Measurements from ENCODE around the gene ZC3H15. TPM values are rescaled to one million over a fixed set of nuclear protein-coding genes. Genes with fewer than 3 reads are reported as not detected.
A peak's percentile ranks its signal among the peaks of the same experiment; 100 is the strongest.

ZC3H15 gene
- total RNA-seq, 1 donor from 2014 or later, result 73.1 TPM

- Mint-ChIP-seq H3K4me3 (no peak overlapping the region), H3K36me3 (ENCODE audit: low read depth) (peaks cover 3% of the 10 kb centered on the region), H3K27me3 (ENCODE audit: low read depth) (no peaks in the 10 kb centered on the region), H3K9me3 (no peaks in the 10 kb centered on the region), H3K4me1 (peaks cover 10% of the 10 kb centered on the region), H3K27ac (ENCODE audit: unreplicated experiment) (no peak overlapping the region)
- no peak for DNase-seq (ENCODE audit: low read depth, low spot score)
- TF ChIP-seq, protein P1, sequence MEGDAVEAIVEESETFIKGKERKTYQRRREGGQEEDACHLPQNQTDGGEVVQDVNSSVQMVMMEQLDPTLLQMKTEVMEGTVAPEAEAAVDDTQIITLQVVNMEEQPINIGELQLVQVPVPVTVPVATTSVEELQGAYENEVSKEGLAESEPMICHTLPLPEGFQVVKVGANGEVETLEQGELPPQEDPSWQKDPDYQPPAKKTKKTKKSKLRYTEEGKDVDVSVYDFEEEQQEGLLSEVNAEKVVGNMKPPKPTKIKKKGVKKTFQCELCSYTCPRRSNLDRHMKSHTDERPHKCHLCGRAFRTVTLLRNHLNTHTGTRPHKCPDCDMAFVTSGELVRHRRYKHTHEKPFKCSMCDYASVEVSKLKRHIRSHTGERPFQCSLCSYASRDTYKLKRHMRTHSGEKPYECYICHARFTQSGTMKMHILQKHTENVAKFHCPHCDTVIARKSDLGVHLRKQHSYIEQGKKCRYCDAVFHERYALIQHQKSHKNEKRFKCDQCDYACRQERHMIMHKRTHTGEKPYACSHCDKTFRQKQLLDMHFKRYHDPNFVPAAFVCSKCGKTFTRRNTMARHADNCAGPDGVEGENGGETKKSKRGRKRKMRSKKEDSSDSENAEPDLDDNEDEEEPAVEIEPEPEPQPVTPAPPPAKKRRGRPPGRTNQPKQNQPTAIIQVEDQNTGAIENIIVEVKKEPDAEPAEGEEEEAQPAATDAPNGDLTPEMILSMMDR (conservative IDR thresholded peaks at IDR 0.05), result no peak
Observed at GRCh38 chr2:186496401-186496800, 10.3 kb downstream of the ZC3H15 start.

- Mint-ChIP-seq H3K27ac (ENCODE audit: unreplicated experiment) (no peak overlapping the region), H3K4me3 (no peak overlapping the region), H3K4me1 (peaks cover 5% of the 10 kb centered on the region), H3K27me3 (ENCODE audit: low read depth) (no peaks in the 10 kb centered on the region), H3K36me3 (ENCODE audit: low read depth) (peaks cover 4% of the 10 kb centered on the region), H3K9me3 (no peaks in the 10 kb centered on the region)
- TF ChIP-seq, protein P1 (conservative IDR thresholded peaks at IDR 0.05), result no peak
- no peak for DNase-seq (ENCODE audit: low read depth, low spot score)
Observed at GRCh38 chr2:186497928-186498327, 11.9 kb downstream of the ZC3H15 start.

- DNase-seq (ENCODE audit: low read depth, low spot score), result no peak
- peaks cover 6% of the 10 kb centered on the region for H3K36me3 Mint-ChIP-seq (ENCODE audit: low read depth)
- no peak overlapping the region for H3K4me3 Mint-ChIP-seq
- H3K27me3 Mint-ChIP-seq (ENCODE audit: low read depth), result no peaks in the 10 kb centered on the region
- TF ChIP-seq, protein P1 (conservative IDR thresholded peaks at IDR 0.05), result no peak
- H3K27ac Mint-ChIP-seq (ENCODE audit: unreplicated experiment), result no peak overlapping the region
- H3K9me3 Mint-ChIP-seq, result no peaks in the 10 kb centered on the region
- peaks cover under 1% of the 10 kb centered on the region for H3K4me1 Mint-ChIP-seq
Observed at GRCh38 chr2:186498834-186499233, 12.8 kb downstream of the ZC3H15 start.

GRCh38 chr2:186503827-186504606 lies 18.0 kb downstream of the ZC3H15 start:
- Mint-ChIP-seq H3K9me3 (no peaks in the 10 kb centered on the region), H3K4me3 (no peak overlapping the region), H3K4me1 (no peaks in the 10 kb centered on the region), H3K36me3 (ENCODE audit: low read depth) (peaks cover 16% of the 10 kb centered on the region), H3K27ac (ENCODE audit: unreplicated experiment) (no peak overlapping the region), H3K27me3 (ENCODE audit: low read depth) (no peaks in the 10 kb centered on the region)
- no peak for DNase-seq (ENCODE audit: low read depth, low spot score)
- TF ChIP-seq, protein P1 (conservative IDR thresholded peaks at IDR 0.05), result peak; percentile 79

DNA sequence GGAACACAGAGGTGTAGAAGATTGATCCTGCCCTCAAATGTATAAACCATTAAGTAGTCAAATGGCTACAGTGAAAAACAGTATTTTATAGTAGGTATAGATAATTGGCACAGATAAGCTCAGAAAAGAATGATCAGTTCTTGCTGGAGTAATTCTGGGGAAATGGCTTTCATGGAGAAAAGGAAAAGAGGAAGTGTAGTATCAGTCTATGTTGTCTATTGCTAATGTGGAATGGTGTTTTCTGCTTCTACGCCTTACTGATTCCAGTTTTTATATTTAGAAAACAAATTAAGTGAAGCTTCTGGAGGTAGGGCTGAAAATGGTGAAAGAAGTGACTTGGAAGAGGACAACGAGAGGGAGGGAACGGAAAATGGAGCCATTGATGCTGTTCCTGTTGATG lies 22.2 kb downstream of the ZC3H15 start:
- H3K9me3 Mint-ChIP-seq, result no peaks in the 10 kb centered on the region
- peaks cover 10% of the 10 kb centered on the region for H3K36me3 Mint-ChIP-seq (ENCODE audit: low read depth)
- peak overlapping the region; percentile 46 for H3K27ac Mint-ChIP-seq (ENCODE audit: unreplicated experiment)
- no peak for DNase-seq (ENCODE audit: low read depth, low spot score)
- no peaks in the 10 kb centered on the region for H3K27me3 Mint-ChIP-seq (ENCODE audit: low read depth)
- H3K4me3 Mint-ChIP-seq, result no peak overlapping the region
- H3K4me1 Mint-ChIP-seq, result no peaks in the 10 kb centered on the region
- TF ChIP-seq, protein P1 (conservative IDR thresholded peaks at IDR 0.05), result no peak
